HFFc6 (cell line): ENCODE data around the gene PTPRF. TPM values are rescaled to one million over a fixed set of nuclear protein-coding genes. Genes with fewer than 3 reads are reported as not detected.

Source experiments
- DNase-seq: peaks from one replicate; pipeline ENCODE4 v3.0.0-alpha.2; 2018
- H3K27ac Mint-ChIP-seq: 2 replicates; pipeline ENCODE4 v1.8.0; 2020; ENCODE audit warnings: mild to moderate bottlenecking, mixed read lengths
- H3K27me3 Mint-ChIP-seq: 2 replicates; pipeline ENCODE4 v1.8.0; 2021; ENCODE audit warnings: mild to moderate bottlenecking, moderate library complexity, mixed read lengths; ENCODE audit not compliant: insufficient read depth
- H3K36me3 Mint-ChIP-seq: 2 replicates; pipeline ENCODE4 v1.8.0; 2021; ENCODE audit warnings: low read depth, mixed read lengths
- H3K4me1 Mint-ChIP-seq: 2 replicates; pipeline ENCODE4 v1.8.0; 2020; ENCODE audit warnings: low read depth, mixed read lengths
- H3K4me3 Mint-ChIP-seq: 2 replicates; pipeline ENCODE4 v1.8.0; 2020; ENCODE audit warnings: mild to moderate bottlenecking, moderate library complexity, mixed read lengths
- H3K9me3 Mint-ChIP-seq: 2 replicates; pipeline ENCODE4 v1.8.0; 2020; ENCODE audit warnings: mild to moderate bottlenecking, mixed read lengths
- total RNA-seq, 6 experiments: library from RNA; stranded (reverse); fragmentation: NEBNext Ultra II Directional; extraction: Animal tissue kit (Norgen Biotek cat#: 25700); gene quantifications; 2 replicates in 1 of 6; 3 replicates in 5 of 6; pipeline ENCODE4 v1.2.3, GENCODE V29; 2021
- TF ChIP-seq, protein P1 (sequence below): fragments of 200-600 bp; sonication (generic); IDR thresholded peaks from 2 replicates; pipeline ENCODE4 v1.5.0; 2021; ENCODE audit warnings: antibody characterized with exemption, mild to moderate bottlenecking

Gene PTPRF
- total RNA-seq, 6 experiments from 2014 or later: 94.3 to 119 (median 109) TPM

DNA sequence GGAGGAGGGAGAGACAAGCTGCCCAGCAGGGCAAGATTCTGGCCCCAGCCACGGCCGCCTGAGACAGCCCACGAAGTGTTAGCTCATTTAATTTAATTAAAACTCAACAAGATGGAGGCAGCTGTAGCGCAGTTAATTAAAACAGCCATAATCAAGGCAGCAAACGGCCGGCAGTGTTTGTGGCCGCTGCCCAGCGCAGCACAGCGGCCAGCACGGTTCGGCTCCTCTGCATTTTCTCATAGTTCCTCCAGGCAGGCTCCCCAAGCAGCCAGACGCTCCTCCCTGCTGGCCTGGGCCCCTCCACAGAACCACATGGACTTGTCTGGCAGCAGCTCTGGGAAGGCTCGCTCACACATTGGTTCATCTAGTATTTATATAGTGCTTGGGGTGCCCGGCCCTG, 40.0 kb downstream of the PTPRF start:
- H3K27ac Mint-ChIP-seq: no peak overlapping the region
- TF ChIP-seq, protein P1, sequence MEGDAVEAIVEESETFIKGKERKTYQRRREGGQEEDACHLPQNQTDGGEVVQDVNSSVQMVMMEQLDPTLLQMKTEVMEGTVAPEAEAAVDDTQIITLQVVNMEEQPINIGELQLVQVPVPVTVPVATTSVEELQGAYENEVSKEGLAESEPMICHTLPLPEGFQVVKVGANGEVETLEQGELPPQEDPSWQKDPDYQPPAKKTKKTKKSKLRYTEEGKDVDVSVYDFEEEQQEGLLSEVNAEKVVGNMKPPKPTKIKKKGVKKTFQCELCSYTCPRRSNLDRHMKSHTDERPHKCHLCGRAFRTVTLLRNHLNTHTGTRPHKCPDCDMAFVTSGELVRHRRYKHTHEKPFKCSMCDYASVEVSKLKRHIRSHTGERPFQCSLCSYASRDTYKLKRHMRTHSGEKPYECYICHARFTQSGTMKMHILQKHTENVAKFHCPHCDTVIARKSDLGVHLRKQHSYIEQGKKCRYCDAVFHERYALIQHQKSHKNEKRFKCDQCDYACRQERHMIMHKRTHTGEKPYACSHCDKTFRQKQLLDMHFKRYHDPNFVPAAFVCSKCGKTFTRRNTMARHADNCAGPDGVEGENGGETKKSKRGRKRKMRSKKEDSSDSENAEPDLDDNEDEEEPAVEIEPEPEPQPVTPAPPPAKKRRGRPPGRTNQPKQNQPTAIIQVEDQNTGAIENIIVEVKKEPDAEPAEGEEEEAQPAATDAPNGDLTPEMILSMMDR: no peak
- H3K9me3 Mint-ChIP-seq: no peaks in the 10 kb centered on the region
- no peaks in the 10 kb centered on the region; the same call in 1 of the 2 replicates for H3K27me3 Mint-ChIP-seq
- 0 out of 2 replicates have a peak, but pooled peaks cover 4% of the 10 kb centered on the region for H3K36me3 Mint-ChIP-seq
- H3K4me3 Mint-ChIP-seq: no peak overlapping the region
- no peak for DNase-seq
- H3K4me1 Mint-ChIP-seq: peaks cover 4% of the 10 kb centered on the region; the same call in 1 of the 2 replicates

DNA sequence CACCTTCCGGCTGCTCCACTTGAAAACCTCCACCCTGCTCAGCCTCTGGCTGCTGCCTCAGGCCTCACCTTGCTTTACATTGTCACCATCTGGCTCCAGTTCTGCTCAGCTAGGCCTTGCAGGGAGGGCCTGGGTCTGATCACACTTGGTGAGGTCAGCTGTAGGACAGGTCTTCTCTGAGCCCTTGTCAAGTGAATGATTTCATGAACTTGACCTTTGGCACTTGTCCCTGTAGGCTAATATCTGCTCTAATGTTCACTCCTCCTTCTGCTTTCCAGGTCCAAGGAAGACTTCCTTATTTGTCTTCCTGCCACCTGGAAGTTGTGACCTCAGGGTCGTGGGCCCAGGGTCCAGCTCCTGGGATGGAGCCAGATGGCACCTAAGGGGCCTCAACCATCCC, 41.4 kb downstream of the PTPRF start:
- Mint-ChIP-seq H3K9me3 (no peaks in the 10 kb centered on the region), H3K4me1 (peaks cover 4% of the 10 kb centered on the region; the same call in 1 of the 2 replicates), H3K27ac (no peak overlapping the region), H3K27me3 (no peaks in the 10 kb centered on the region; the same call in 1 of the 2 replicates), H3K36me3 (0 out of 2 replicates have a peak, but pooled peaks cover 4% of the 10 kb centered on the region), H3K4me3 (no peak overlapping the region)
- no peak for DNase-seq
- TF ChIP-seq, protein P1: no peak

DNA sequence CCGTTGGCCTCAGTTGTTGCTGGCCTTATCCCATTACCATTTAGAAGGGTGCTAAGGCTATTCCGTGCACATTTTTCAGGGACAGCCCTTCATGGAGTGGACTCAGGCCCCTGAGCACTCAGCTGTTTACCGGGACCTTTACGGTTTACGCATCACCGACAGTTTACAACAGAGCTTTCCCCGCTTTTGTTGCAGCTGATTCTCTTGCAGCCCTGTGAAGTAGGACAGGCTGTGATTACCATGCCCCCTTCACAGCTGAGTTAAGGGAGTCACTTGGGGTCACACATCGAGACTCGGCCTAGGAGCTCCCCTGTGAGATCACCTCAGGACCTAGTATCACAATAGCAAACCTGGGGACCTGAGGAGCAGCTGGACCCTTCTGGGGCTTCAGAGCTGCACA, 41.9 kb downstream of the PTPRF start:
- Mint-ChIP-seq H3K27me3 (no peaks in the 10 kb centered on the region; the same call in 1 of the 2 replicates), H3K27ac (no peak overlapping the region), H3K4me3 (no peak overlapping the region), H3K4me1 (peaks cover 4% of the 10 kb centered on the region; the same call in 1 of the 2 replicates), H3K9me3 (no peaks in the 10 kb centered on the region), H3K36me3 (0 out of 2 replicates have a peak, but pooled peaks cover 4% of the 10 kb centered on the region)
- TF ChIP-seq, protein P1: no peak
- no peak for DNase-seq

DNA sequence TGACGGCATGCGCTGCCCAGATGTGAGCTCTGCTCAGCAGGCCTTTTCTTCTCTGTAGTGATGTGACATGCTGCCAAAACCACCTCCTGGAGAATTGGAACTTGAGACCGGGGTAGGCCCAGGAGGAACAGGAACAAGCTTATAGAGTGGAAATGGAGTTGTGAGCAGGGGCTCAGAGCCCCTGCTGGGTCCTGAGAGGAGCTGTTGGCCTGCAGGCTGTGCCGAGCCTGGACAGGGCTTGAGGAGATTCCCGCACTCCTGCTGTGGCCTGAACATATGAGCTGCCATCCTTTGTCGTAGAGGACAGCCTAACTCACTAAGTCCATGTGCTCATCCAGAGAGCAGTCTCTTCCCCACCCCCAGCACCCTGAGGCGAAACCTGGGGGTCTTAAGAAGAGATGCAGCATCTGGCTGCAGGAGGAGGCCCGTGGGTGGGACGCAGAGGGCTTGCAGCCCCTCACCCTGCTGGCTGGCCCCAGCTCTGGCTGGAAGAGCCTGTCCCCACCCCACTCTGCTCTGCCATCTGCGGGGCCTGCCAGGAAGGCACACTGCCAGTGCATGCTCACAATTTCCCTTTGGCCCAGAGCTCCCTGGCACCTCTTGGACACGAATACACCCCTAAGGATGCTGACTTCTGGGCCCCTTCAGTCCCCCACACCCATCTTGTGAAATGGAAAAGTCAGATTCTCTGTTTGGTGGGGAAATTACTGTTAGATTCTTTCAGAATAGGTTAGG, 42.5 kb downstream of the PTPRF start:
- H3K36me3 Mint-ChIP-seq: 0 out of 2 replicates have a peak, but pooled peaks cover 4% of the 10 kb centered on the region

DNA sequence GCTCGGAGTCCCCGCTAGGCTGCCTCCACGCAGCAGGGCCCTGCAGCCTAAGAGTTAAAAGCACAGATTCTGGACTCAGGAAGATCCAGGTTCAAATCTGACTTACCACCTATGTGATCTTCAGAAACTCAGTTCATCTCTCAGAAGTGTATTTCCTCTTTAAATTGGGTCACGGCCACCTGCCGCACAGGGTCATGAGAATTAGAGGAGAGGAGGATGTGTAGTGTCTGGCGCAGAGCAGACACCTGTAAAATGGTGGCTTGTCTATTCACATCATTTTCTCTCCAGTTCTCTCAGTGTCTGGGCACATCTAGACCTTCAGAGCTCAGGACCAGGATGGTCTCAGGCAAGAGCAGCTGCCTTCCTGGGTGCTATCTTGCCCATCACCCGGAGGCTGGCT, 45.8 kb downstream of the PTPRF start:
- H3K27ac Mint-ChIP-seq: no peak overlapping the region
- TF ChIP-seq, protein P1: no peak
- no peaks in the 10 kb centered on the region for H3K9me3 Mint-ChIP-seq
- H3K4me3 Mint-ChIP-seq: no peak overlapping the region
- DNase-seq: no peak
- peaks cover 12% of the 10 kb centered on the region for H3K36me3 Mint-ChIP-seq
- peaks cover 4% of the 10 kb centered on the region; the same call in 1 of the 2 replicates for H3K4me1 Mint-ChIP-seq
- no peaks in the 10 kb centered on the region; the same call in 1 of the 2 replicates for H3K27me3 Mint-ChIP-seq

More for the DNA sequence above, 42.5 kb downstream of the PTPRF start:
- TF ChIP-seq, protein P1: no peak
- H3K4me1 Mint-ChIP-seq: peaks cover 4% of the 10 kb centered on the region; the same call in 1 of the 2 replicates
- no peak overlapping the region for H3K4me3 Mint-ChIP-seq
- H3K27me3 Mint-ChIP-seq: no peaks in the 10 kb centered on the region
- H3K27ac Mint-ChIP-seq: no peak overlapping the region
- H3K9me3 Mint-ChIP-seq: no peaks in the 10 kb centered on the region
- DNase-seq: no peak
